ENCODE measurements around the gene NFATC4.

- TF ChIP-seq NFE2L1 (CRISPR knock-in tag; IDR thresholded peaks at IDR 0.05), result no peak
- TF ChIP-seq, protein P1, sequence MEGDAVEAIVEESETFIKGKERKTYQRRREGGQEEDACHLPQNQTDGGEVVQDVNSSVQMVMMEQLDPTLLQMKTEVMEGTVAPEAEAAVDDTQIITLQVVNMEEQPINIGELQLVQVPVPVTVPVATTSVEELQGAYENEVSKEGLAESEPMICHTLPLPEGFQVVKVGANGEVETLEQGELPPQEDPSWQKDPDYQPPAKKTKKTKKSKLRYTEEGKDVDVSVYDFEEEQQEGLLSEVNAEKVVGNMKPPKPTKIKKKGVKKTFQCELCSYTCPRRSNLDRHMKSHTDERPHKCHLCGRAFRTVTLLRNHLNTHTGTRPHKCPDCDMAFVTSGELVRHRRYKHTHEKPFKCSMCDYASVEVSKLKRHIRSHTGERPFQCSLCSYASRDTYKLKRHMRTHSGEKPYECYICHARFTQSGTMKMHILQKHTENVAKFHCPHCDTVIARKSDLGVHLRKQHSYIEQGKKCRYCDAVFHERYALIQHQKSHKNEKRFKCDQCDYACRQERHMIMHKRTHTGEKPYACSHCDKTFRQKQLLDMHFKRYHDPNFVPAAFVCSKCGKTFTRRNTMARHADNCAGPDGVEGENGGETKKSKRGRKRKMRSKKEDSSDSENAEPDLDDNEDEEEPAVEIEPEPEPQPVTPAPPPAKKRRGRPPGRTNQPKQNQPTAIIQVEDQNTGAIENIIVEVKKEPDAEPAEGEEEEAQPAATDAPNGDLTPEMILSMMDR (IDR thresholded peaks at IDR 0.05), result no peak
- TF ChIP-seq SP1 (CRISPR knock-in tag; conservative IDR thresholded peaks at IDR 0.05), result no peak
- TF ChIP-seq USF2 (CRISPR knock-in tag; IDR thresholded peaks at IDR 0.05), result no peak
- no peak for TF ChIP-seq NR3C1 (CRISPR knock-in tag; conservative IDR thresholded peaks at IDR 0.05; ENCODE audit: low read depth)
- no peak for TF ChIP-seq ETV6 (CRISPR knock-in tag; IDR thresholded peaks at IDR 0.05)
- TF ChIP-seq MLX (CRISPR knock-in tag; IDR thresholded peaks at IDR 0.05), result no peak
- TF ChIP-seq HMGXB4 (CRISPR knock-in tag; IDR thresholded peaks at IDR 0.05), result no peak
- TF ChIP-seq AFF4 (CRISPR knock-in tag; IDR thresholded peaks at IDR 0.05; ENCODE audit: borderline replicate concordance), result no peak
- TF ChIP-seq MAX (CRISPR knock-in tag; IDR thresholded peaks at IDR 0.05), result no peak
- TF ChIP-seq ZBTB21 (CRISPR knock-in tag; IDR thresholded peaks at IDR 0.05; ENCODE audit: borderline replicate concordance), result no peak
Measured at GRCh38 chr14:24340606-24341005, 27.4 kb upstream of the NFATC4 start.
